GM12878 (cell line): Measurements from ENCODE around the gene MYOZ1. TPM values are rescaled to one million over a fixed set of nuclear protein-coding genes. Genes with fewer than 3 reads are reported as not detected.

ENCODE experiments used
- ATAC-seq: fragments of 200-7000 bp; cut with Tn5 transposase; 3 replicates; pipeline ENCODE4 v1.9.1; 2020; ENCODE audit warnings: mild to moderate bottlenecking, moderate library complexity
- BruUV-seq: library from RNA; stranded (reverse); fragments of 400-500 nt; replicated peaks from 2 replicates; lab custom pipeline; 2021; lab: Mats Ljungman, UMichigan
- CTCF ChIA-PET: fragments of 300-600 bp; sonication (Branson Sonifier 250); formaldehyde crosslinking; extraction: SDS; loops from one replicate; lab custom pipeline; 2021; ENCODE audit warnings: inconsistent platforms; lab: Yijun Ruan, JAX
- POLR2A ChIA-PET: fragments of 350-600 bp; formaldehyde crosslinking; extraction: SDS; loops from one replicate; lab custom pipeline; 2021; ENCODE audit warnings: inconsistent platforms; lab: Charles Lee
- RAD21 ChIA-PET: fragments of 300-600 bp; sonication (Branson Sonifier 250); formaldehyde crosslinking; loops from one replicate; lab custom pipeline; 2023; ENCODE audit warnings: antibody characterized with exemption; ENCODE audit not compliant: unreplicated experiment; lab: Charles Lee
- SMC1A ChIA-PET: fragments of 300-600 bp; sonication (Branson Sonifier 250); formaldehyde crosslinking; loops from one replicate; lab custom pipeline; 2023; ENCODE audit not compliant: unreplicated experiment, uncharacterized antibody; lab: Charles Lee
- DNase-seq: peaks from one replicate; pipeline ENCODE4 v3.0.0-alpha.2; 2011; ENCODE audit warnings: low read depth, low spot score
- FAIRE-seq: peaks from 3 replicates; lab custom pipeline; 2011; peaks lifted over from hg19 to GRCh38; lab: Jason Lieb, UNC
- H2AFZ ChIP-seq: 2 replicates; pipeline ENCODE4 v1.6.0; 2011; ENCODE audit warnings: low read depth, low read length, control low read depth; ENCODE audit not compliant: control insufficient read depth
- H3K27ac ChIP-seq: 2 replicates; pipeline ENCODE4 v1.5.1; 2011; ENCODE audit warnings: control low read depth; ENCODE audit not compliant: control insufficient read depth, insufficient read depth
- H3K27me3 ChIP-seq, 2 experiments: replicated peaks in 1 of 2; 2 replicates each; pipeline versions ENCODE4 v1.6.0 to v1.6.1; 2011; ENCODE audit warnings: low read length in 1 of 2; ENCODE audit not compliant: control insufficient read depth in 2 of 2, insufficient read depth in 2 of 2
- H3K36me3 ChIP-seq, 2 experiments: 2 replicates each; pipeline ENCODE4 v1.5.1; 2011; ENCODE audit warnings: low read length in 1 of 2; ENCODE audit not compliant: control insufficient read depth in 2 of 2, insufficient read depth in 2 of 2
- H3K4me1 ChIP-seq: 2 replicates; pipeline ENCODE4 v1.6.1; 2011; ENCODE audit warnings: mild to moderate bottlenecking, low read length, moderate library complexity, mixed read lengths; ENCODE audit not compliant: control insufficient read depth, insufficient read depth
- H3K4me2 ChIP-seq: 2 replicates; pipeline ENCODE4 v1.6.0; 2011; ENCODE audit warnings: control low read depth; ENCODE audit not compliant: control insufficient read depth, insufficient read depth
- H3K4me3 ChIP-seq: fragments of 200-600 bp; sonication (generic); 2 replicates; pipeline ENCODE4 v1.5.1; 2016
- H3K79me2 ChIP-seq: 2 replicates; pipeline ENCODE4 v1.6.0; 2011; ENCODE audit warnings: low read length; ENCODE audit not compliant: control insufficient read depth, insufficient read depth
- H3K9ac ChIP-seq: 2 replicates; pipeline ENCODE4 v1.8.0; 2011; ENCODE audit warnings: low read length, control low read depth, mixed read lengths; ENCODE audit not compliant: control insufficient read depth, insufficient read depth
- H3K9me3 ChIP-seq: replicated peaks from 3 replicates; pipeline ENCODE4 v1.5.1; 2011; ENCODE audit warnings: mild to moderate bottlenecking, low read length; ENCODE audit not compliant: control insufficient read depth, insufficient read depth
- H4K20me1 ChIP-seq: 2 replicates; pipeline ENCODE4 v1.6.0; 2011; ENCODE audit not compliant: control insufficient read depth, insufficient read depth
- BHLHE40 ChIP-seq, 2 experiments: fragments of 450-650 bp in 1 of 2; IDR thresholded peaks; 2 replicates each; pipeline ENCODE4 v1.6.1; 2011 to 2017; ENCODE audit warnings: low read depth in 2 of 2, borderline replicate concordance in 1 of 2, improper control_type of control experiment in 1 of 2, low read length in 1 of 2, mild to moderate bottlenecking in 1 of 2
- TCF7 ChIP-seq: IDR thresholded peaks from 2 replicates; pipeline ENCODE4 v1.6.1; 2014; ENCODE audit warnings: antibody characterized with exemption, borderline replicate concordance
- USF1 ChIP-seq: IDR thresholded peaks from 2 replicates; pipeline ENCODE4 v1.6.1; 2011; ENCODE audit warnings: borderline replicate concordance, low read depth, mild to moderate bottlenecking, moderate library complexity, mixed read lengths, low read length; ENCODE audit not compliant: insufficient read depth; ENCODE audit errors: extremely low read length
- WGBS: methylation state at CpG from one replicate; pipeline ENCODE4 v1.1.6; 2016; ENCODE audit warnings: low lambda C conversion rate; ENCODE audit not compliant: insufficient replicate concordance, insufficient coverage; ENCODE audit errors: missing lambda C conversion rate; 5-methylcytosine and 5-hydroxymethylcytosine counted together
- in situ Hi-C: fragments of 300-500 bp; cut with MboI; formaldehyde crosslinking; loops from 9 replicates; pipeline ENCODE4 v1.14.3; 2018; ENCODE audit warnings: mixed read lengths
- intact Hi-C: fragments of 100-400 bp; cut with micrococcal nuclease; formaldehyde crosslinking; loops from one replicate; pipeline ENCODE4 v1.14.2; 2022; ENCODE audit not compliant: unreplicated experiment
- polyA plus RNA-seq, 11 experiments: library from polyadenylated mRNA; depleted of rRNA in 4 of 11; unstranded in 6 of 11; stranded (reverse) in 5 of 11; fragments of >200 nt; fragmentation: Nextera tagmentation in 4 of 11; fragmentation: Illumina TruSeq in 1 of 11; extraction: Ambion mirVana in 4 of 11; extraction: Trizol in 1 of 11; gene quantifications; 1 replicate in 1 of 11; 2 replicates in 10 of 11; pipeline versions ENCODE4 v1.2.1 to v1.2.3, GENCODE V29; 2011 to 2016; ENCODE audit warnings: inconsistent platforms in 2 of 11, missing spikeins in 2 of 11, low read depth in 1 of 11
- total RNA-seq, 4 experiments: library from RNA; depleted of rRNA in 3 of 4; stranded (reverse); fragments of >200 nt in 3 of 4; fragmentation: Illumina TruSeq in 1 of 4; extraction: Trizol in 1 of 4; gene quantifications; 2 replicates each; pipeline versions ENCODE4 v1.2.1 to v1.2.3, GENCODE V29; 2013 to 2021
- TF ChIP-seq, protein P1 (sequence below): fragments of 450-650 bp; IDR thresholded peaks from 2 replicates; pipeline ENCODE4 v1.6.1; 2017; ENCODE audit warnings: borderline replicate concordance

MYOZ1 gene
- total and polyA plus RNA-seq, 10 of the 15 experiments (the other 5 are each of a cell fraction or from before 2014, with no cell fraction given), result 0.05 to 2.0 (median 0.62) TPM

DNA sequence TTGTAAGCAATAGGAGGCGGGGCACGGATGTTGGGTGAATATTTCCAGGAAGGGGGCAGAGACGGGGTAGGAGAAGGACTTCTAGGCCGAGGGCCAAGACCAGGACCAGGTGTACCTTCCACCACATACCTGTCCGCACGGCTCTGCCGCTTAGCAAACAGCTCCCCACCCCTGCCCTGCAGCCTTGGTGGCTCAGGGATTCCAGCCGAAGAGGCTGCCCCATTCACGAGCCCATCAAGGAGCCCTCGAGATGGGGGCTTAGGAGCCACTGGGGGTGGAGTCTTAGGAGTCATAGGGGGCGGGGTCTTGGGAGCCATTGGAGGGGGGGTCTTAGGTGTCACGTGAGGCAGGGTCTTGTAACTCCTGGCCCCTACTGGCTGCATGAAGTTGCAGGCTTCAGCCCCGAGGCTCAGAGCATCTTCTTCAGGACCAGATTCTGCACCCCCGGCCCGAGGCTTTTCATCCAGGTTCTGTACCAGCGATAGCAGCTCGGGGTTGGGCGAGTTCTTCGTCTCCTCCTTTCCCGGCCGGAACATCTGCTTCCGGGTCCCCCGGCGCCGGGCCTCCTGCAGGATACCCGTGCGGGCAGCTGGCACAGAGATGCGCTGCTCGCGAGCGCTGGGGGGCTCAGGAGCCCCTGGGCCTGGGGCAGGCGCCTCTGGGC is 6.1 kb upstream of the MYOZ1 start:
- ChIA-PET SMC1A (interaction anchor here (1.5 to 4.8 kb wide), 2 partner anchors 20 to 117 kb away, joined by 3 to 23 read pairs; no protein-coding TSS in a partner anchor), CTCF (interaction anchor here (1.0 to 1.7 kb wide), 2 partner anchors 109 to 116 kb away, joined by 3 read pairs; no protein-coding TSS in a partner anchor), RAD21 (interaction anchor here (0.7 to 5.4 kb wide), 2 partner anchors 57 to 118 kb away, joined by 3 to 96 read pairs; no protein-coding TSS in a partner anchor), POLR2A (interaction anchor here (0.5 to 0.7 kb wide), 2 partner anchors 10 to 204 kb away, joined by 4 to 5 read pairs; no protein-coding TSS in a partner anchor)
- ATAC-seq (no peak), FAIRE-seq (no peak), DNase-seq (no peak)
- peak overlapping the region; percentile 11; the same call in 1 of the 2 replicates for H3K9ac ChIP-seq
- in situ Hi-C loops, result no loop called here
- no peaks in the 10 kb centered on the region for H3K36me3 ChIP-seq
- H4K20me1 ChIP-seq, result no peaks in the 10 kb centered on the region
- TF ChIP-seq, protein P1, sequence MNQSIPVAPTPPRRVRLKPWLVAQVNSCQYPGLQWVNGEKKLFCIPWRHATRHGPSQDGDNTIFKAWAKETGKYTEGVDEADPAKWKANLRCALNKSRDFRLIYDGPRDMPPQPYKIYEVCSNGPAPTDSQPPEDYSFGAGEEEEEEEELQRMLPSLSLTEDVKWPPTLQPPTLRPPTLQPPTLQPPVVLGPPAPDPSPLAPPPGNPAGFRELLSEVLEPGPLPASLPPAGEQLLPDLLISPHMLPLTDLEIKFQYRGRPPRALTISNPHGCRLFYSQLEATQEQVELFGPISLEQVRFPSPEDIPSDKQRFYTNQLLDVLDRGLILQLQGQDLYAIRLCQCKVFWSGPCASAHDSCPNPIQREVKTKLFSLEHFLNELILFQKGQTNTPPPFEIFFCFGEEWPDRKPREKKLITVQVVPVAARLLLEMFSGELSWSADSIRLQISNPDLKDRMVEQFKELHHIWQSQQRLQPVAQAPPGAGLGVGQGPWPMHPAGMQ, result no peak
- TF ChIP-seq TCF7, result no peak
- peak; percentile 14 to 43; a peak in 1 of 4 replicates for TF ChIP-seq BHLHE40 (IDR thresholded peaks at IDR 0.05; ENCODE audit: borderline replicate concordance in 1 of 2, low read depth in 2 of 2, low read length in 1 of 2)
- peak; percentile 60 for TF ChIP-seq USF1
- no peak overlapping the region for H3K27ac ChIP-seq
- peak overlapping the region; percentile 50 for H2AFZ ChIP-seq
- WGBS, result 34% methylated on average over 28 of the region's 32 CpGs
- peaks cover 34% of the 10 kb centered on the region for H3K4me1 ChIP-seq
- intact Hi-C loops, result no loop called here
- H3K9me3 ChIP-seq, result no peaks in the 10 kb centered on the region
- no peak overlapping the region; the same call in 1 of the 2 replicates for H3K4me3 ChIP-seq
- H3K4me2 ChIP-seq, result peak overlapping the region; percentile 59; the same call in 1 of the 2 replicates
- no peaks in the 10 kb centered on the region for H3K27me3 ChIP-seq
- BruUV-seq, result no TSS peak
- no peaks in the 10 kb centered on the region for H3K79me2 ChIP-seq
